SKM-1 treated with dmso at 0.1 percent for 144 hours (cell line): Measurements from ENCODE around the gene CAMK2A.

Experiments
- DNase-seq: peaks from one replicate; lab custom pipeline; 2025; ENCODE audit not compliant: unreplicated experiment; lab: John Stamatoyannopoulos, UW

The CAMK2A gene

GRCh38 chr5:150279330-150280020 is 10.1 kb downstream of the CAMK2A start:
- DNase-seq, result no peak

- DNase-seq, result no peak
Measured at GRCh38 chr5:150278916-150279315, 10.7 kb downstream of the CAMK2A start.

GRCh38 chr5:150278046-150278730 is 11.4 kb downstream of the CAMK2A start:
- DNase-seq, result no peak

- DNase-seq, result no peak
Measured at GRCh38 chr5:150277043-150277442, 12.5 kb downstream of the CAMK2A start.

GRCh38 chr5:150274811-150275210 is 14.8 kb downstream of the CAMK2A start:
- no peak for DNase-seq

- no peak for DNase-seq
Measured at GRCh38 chr5:150272531-150272930, 17.0 kb downstream of the CAMK2A start.

- no peak for DNase-seq
Measured at GRCh38 chr5:150271923-150272322, 17.6 kb downstream of the CAMK2A start.

- no peak for DNase-seq
Measured at GRCh38 chr5:150271296-150271692, 18.3 kb downstream of the CAMK2A start.

- no peak for DNase-seq
Measured at GRCh38 chr5:150270541-150271295, 18.9 kb downstream of the CAMK2A start.

GRCh38 chr5:150266871-150267291 is 22.7 kb downstream of the CAMK2A start:
- DNase-seq, result no peak

- no peak for DNase-seq
Measured at GRCh38 chr5:150265870-150266383, 23.6 kb downstream of the CAMK2A start.

GRCh38 chr5:150264667-150265603 is 24.6 kb downstream of the CAMK2A start:
- no peak for DNase-seq

GRCh38 chr5:150263801-150264621 is 25.6 kb downstream of the CAMK2A start:
- no peak for DNase-seq

- no peak for DNase-seq
Measured at GRCh38 chr5:150263375-150263775, 26.2 kb downstream of the CAMK2A start.

- no peak for DNase-seq
Measured at GRCh38 chr5:150262502-150262901, 27.1 kb downstream of the CAMK2A start.

GRCh38 chr5:150261231-150261630 is 28.3 kb downstream of the CAMK2A start:
- DNase-seq, result no peak

- DNase-seq, result no peak
Measured at GRCh38 chr5:150258130-150258529, 31.4 kb downstream of the CAMK2A start.

- DNase-seq, result no peak
Measured at GRCh38 chr5:150257424-150257823, 32.1 kb downstream of the CAMK2A start.

GRCh38 chr5:150256410-150257064 is 33.0 kb downstream of the CAMK2A start:
- no peak for DNase-seq
